ENCODE results near the gene TREM1.

TREM1 gene

GRCh38 chr6:41286544-41287346, at the start of gene TREM1:
TSS of gene TREM1 (minus strand) at chr6:41286682. CDS start at chr6:41286655, 27 bp downstream.
- no peak for DNase-seq (ENCODE audit: low read depth)

GRCh38 chr6:41335943-41336342, 49.5 kb upstream of the TREM1 start:
- DNase-seq (ENCODE audit: low read depth), result no peak

- DNase-seq (ENCODE audit: low read depth), result no peak
Observed at GRCh38 chr6:41335296-41335695, 48.8 kb upstream of the TREM1 start, which contains the start of gene NCR2. TSS of gene NCR2 (plus strand) at chr6:41335608. CDS start at chr6:41335877, 269 bp downstream.

GRCh38 chr6:41334482-41335040, 48.1 kb upstream of the TREM1 start:
- DNase-seq (ENCODE audit: low read depth), result no peak

GRCh38 chr6:41332842-41333736, 46.6 kb upstream of the TREM1 start:
- no peak for DNase-seq (ENCODE audit: low read depth)

- DNase-seq (ENCODE audit: low read depth), result no peak
Observed at GRCh38 chr6:41332241-41332640, 45.8 kb upstream of the TREM1 start.

GRCh38 chr6:41331401-41332150, 45.1 kb upstream of the TREM1 start:
- DNase-seq (ENCODE audit: low read depth), result no peak

GRCh38 chr6:41327177-41327576, 40.7 kb upstream of the TREM1 start:
- DNase-seq (ENCODE audit: low read depth), result no peak

- no peak for DNase-seq (ENCODE audit: low read depth)
Observed at GRCh38 chr6:41326092-41326491, 39.6 kb upstream of the TREM1 start.

GRCh38 chr6:41325446-41326066, 39.1 kb upstream of the TREM1 start:
- no peak for DNase-seq (ENCODE audit: low read depth)

GRCh38 chr6:41321183-41321582, 34.7 kb upstream of the TREM1 start:
- no peak for DNase-seq (ENCODE audit: low read depth)

GRCh38 chr6:41318654-41319565, 32.4 kb upstream of the TREM1 start:
- peak; percentile 81 for DNase-seq (ENCODE audit: low read depth)

- DNase-seq (ENCODE audit: low read depth), result no peak
Observed at GRCh38 chr6:41318261-41318653, 31.8 kb upstream of the TREM1 start.

GRCh38 chr6:41315943-41316620, 29.6 kb upstream of the TREM1 start:
- DNase-seq (ENCODE audit: low read depth), result no peak

GRCh38 chr6:41315203-41315602, 28.7 kb upstream of the TREM1 start:
- no peak for DNase-seq (ENCODE audit: low read depth)

GRCh38 chr6:41306187-41306854, 19.8 kb upstream of the TREM1 start:
- DNase-seq (ENCODE audit: low read depth), result no peak

GRCh38 chr6:41302638-41303037, 16.2 kb upstream of the TREM1 start:
- no peak for DNase-seq (ENCODE audit: low read depth)

- DNase-seq (ENCODE audit: low read depth), result no peak
Observed at GRCh38 chr6:41298785-41299502, 12.5 kb upstream of the TREM1 start.
